Activated naive CD4-positive, alpha-beta T cell treated with Interleukin-2 at 50 U/mL for 16 hours (primary cell): ENCODE data around the gene RNF212.

Experiments used
- DNase-seq: peaks from one replicate; pipeline ENCODE4 v3.0.0-alpha.2; 2020

The RNF212 gene

GRCh38 chr4:1030559-1030958 lies 82.8 kb downstream of the RNF212 start:
- DNase-seq, result no peak

- no peak for DNase-seq
These were observed 83.3 kb downstream of the RNF212 start for GRCh38 chr4:1030031-1030430.

DNA sequence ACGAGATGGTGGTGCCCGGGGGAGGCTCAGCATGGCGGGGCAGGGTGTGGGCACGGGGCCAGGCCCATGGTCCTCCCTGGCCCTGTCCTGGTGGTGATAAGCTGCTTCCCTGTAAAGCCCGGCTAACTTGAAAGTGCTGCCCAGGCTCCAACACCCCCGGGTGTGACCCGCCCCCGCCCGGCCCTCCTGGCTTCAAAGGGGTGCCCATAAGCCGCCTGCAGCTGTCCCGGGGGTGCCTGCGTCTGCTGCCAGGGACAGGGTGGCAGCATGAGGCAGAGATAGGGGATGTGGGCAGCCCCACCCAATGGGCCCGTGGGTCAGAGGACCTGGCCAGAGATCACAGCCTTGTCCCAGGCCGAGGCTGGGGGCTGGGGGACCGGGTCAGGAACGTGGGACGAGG lies 83.8 kb downstream of the RNF212 start:
- no peak for DNase-seq

DNA sequence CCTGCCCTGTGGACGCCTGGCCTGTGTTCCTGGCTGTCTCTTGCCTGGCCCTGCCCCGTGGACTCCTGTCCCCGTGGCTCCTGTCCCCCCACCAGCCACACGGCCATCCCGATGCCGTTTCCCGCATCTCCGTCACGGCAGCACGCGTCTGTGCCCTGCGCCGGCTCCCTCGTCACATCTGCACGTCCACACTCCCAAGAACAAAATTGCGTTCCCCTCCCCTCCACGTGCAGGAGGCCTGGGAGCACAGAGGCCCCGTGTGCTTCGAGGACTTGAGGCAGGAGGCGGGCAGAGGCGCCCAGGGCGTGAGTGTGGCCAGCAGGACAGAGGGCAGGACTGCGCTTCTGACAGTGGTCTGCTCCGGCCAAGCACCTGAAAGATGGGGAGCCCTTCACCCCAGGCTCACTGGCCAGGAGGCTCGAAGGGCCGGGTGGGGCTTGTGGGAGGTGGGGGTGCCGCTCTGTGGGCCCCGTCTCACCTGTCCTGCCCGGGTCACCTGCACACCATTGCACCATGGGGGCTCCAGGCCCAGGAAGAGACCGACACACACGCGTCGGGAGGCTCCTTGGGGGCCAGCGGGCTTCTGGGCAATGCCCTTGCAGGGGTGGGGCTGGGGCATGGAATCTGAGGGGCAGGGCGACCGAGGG lies 84.7 kb downstream of the RNF212 start:
- DNase-seq, result no peak

DNA sequence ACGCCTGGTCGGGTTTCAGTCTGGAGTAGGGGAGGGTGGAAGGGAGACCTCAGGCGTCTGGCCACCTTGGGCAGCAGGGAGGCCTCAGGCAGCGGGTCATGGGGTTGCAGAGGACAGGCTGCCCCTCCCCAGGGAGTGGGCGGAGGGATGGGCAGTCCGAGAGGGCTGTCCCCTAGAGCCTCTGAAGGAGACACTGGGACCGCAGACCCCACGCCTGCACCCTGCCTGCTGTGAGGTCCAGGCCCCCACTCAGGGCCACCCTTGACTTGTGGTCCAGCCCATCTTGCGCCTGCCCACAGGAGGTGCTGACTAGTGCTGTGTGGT lies 85.5 kb downstream of the RNF212 start:
- DNase-seq, result no peak

DNA sequence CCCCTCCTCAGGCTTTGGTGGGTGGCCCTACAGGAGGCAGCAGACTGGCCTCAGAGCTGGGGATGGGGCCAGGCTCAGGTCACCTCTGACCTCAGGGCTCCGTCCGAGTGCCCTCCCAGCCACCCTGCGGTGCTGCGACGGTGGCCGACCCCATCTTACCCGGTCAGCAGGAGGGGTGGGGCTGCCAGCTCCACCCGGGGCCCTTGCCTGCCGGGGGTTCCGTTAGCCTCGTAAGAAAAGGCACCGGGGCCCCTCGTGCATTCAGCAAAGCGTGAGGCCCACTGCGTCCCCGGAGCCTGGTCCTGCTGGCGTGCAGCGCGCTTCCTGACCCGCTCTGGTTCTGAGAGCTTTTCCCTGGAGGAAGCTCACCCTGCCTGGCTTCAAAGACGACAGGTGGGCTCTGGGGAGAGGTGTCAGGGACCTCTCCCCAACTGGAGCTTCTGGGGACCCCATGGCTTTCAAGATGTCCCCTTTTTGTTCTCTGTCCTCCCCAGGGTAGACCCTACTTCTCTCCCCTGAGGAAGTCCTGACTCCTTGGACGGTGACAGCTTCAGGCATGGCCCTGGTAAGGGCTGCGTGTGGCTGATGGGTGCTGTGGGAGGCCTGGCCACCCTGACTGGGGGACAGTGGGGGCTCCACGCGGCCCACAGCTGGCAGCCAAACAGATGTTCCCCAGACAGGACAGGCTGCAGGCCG lies 86.0 kb downstream of the RNF212 start:
- no peak for DNase-seq

DNA sequence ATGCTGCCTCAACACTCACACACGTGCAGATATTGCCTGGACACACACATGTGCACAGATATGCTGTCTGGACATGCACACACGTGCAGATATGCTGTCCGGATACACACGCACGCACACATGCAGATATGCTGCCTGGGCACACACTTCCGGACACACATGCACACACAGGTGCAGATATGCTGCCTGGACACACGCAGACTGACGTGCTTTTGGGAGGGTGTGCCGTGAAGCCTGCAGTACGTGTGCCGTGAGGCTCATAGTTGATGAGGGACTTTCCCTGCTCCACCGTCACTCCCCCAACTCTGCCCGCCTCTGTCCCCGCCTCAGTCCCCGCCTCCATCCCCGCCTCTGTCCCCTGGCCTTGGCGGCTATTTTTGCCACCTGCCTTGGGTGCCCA lies 87.2 kb downstream of the RNF212 start:
- DNase-seq, result peak; percentile 53

DNA sequence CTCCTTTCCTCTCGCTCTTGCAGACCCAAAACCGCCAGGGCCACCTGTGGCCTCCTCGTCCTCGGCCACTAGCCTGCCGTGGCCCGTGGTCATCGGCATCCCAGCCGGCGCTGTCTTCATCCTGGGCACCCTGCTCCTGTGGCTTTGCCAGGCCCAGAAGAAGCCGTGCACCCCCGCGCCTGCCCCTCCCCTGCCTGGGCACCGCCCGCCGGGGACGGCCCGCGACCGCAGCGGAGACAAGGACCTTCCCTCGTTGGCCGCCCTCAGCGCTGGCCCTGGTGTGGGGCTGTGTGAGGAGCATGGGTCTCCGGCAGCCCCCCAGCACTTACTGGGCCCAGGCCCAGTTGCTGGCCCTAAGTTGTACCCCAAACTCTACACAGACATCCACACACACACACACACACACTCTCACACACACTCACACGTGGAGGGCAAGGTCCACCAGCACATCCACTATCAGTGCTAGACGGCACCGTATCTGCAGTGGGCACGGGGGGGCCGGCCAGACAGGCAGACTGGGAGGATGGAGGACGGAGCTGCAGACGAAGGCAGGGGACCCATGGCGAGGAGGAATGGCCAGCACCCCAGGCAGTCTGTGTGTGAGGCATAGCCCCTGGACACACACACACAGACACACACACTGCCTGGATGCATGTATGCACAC lies 88.3 kb downstream of the RNF212 start:
- DNase-seq, result no peak

- DNase-seq, result no peak
These were observed 89.2 kb downstream of the RNF212 start for GRCh38 chr4:1023895-1024740.

GRCh38 chr4:1023075-1023640 lies 90.2 kb downstream of the RNF212 start:
- no peak for DNase-seq

GRCh38 chr4:1022739-1023066 lies 90.7 kb downstream of the RNF212 start:
- DNase-seq, result no peak

DNA sequence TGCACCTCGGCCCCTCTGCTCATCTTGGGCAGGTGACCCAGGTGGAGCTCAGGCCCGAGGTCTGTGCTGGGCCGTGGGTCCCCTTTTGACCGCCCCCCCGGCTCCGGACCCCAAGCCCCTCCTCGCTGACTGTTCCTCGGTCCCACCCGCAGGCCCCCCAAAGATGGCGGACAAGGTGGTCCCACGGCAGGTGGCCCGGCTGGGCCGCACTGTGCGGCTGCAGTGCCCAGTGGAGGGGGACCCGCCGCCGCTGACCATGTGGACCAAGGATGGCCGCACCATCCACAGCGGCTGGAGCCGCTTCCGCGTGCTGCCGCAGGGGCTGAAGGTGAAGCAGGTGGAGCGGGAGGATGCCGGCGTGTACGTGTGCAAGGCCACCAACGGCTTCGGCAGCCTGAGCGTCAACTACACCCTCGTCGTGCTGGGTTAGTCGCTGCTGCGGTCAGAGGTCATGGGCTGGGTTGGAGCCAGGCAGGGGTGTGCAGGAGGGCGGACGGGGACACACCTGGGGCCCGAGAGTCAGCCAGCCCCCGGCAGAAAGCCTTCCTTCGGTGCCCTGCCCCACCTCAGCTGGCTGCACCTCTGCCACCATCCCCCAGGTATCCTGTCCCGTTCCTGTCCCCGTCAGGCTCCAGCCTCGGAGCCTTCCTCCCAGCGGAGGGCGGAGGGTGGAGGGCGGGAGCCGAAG lies 91.2 kb downstream of the RNF212 start:
- DNase-seq, result no peak
